Common myeloid progenitor, CD34-positive (primary cell): Measurements from ENCODE around the gene VPS13D.

Experiments
- CTCF ChIA-PET: fragments of 350-600 bp; sonication (Branson Sonifier 250); formaldehyde crosslinking; loops from one replicate; lab custom pipeline; 2021; ENCODE audit warnings: antibody characterized with exemption; lab: Charles Lee
- POLR2A ChIA-PET: fragments of 350-600 bp; sonication (Branson Sonifier 250); formaldehyde crosslinking; loops from one replicate; lab custom pipeline; 2021; ENCODE audit warnings: antibody characterized with exemption; lab: Charles Lee
- DNase-seq, 3 donors: peaks; one replicate each; pipeline versions ENCODE4 v3.0.0 to v3.0.0-alpha.2; 2013
- H3K27ac ChIP-seq, 2 experiments: 1 replicate in 1 of 2; 2 replicates in 1 of 2; pipeline ENCODE4 v1.7.0; 2013; ENCODE audit warnings: inconsistent platforms in 2 of 2, low read length in 2 of 2, mild to moderate bottlenecking in 2 of 2, low read depth in 1 of 2, moderate library complexity in 1 of 2; ENCODE audit not compliant: severe bottlenecking in 2 of 2, insufficient read depth in 1 of 2, poor library complexity in 1 of 2
- H3K27me3 ChIP-seq, 5 experiments: replicated peaks in 2 of 5; 1 replicate in 3 of 5; 2 replicates in 2 of 5; pipeline versions ENCODE4 v1.6.1 to v1.7.0; 2013; ENCODE audit warnings: low read length in 4 of 5, mild to moderate bottlenecking in 2 of 5, moderate library complexity in 2 of 5, inconsistent platforms in 1 of 5; ENCODE audit not compliant: insufficient read depth in 5 of 5, control insufficient read depth in 4 of 5
- H3K36me3 ChIP-seq, 4 experiments: 1 replicate in 2 of 4; 2 replicates in 2 of 4; pipeline versions ENCODE4 v1.6.1 to v1.7.0; 2013; ENCODE audit warnings: low read length in 3 of 4, control low read depth in 1 of 4, mild to moderate bottlenecking in 1 of 4; ENCODE audit not compliant: control insufficient read depth in 4 of 4, insufficient read depth in 4 of 4
- H3K4me1 ChIP-seq, 4 experiments: 1 replicate in 3 of 4; 2 replicates in 1 of 4; pipeline versions ENCODE4 v1.6.1 to v1.7.1; 2013; ENCODE audit warnings: low read length in 3 of 4, mild to moderate bottlenecking in 3 of 4, control low read depth in 1 of 4, inconsistent platforms in 1 of 4, moderate library complexity in 1 of 4; ENCODE audit not compliant: control insufficient read depth in 4 of 4, insufficient read depth in 4 of 4; ENCODE audit errors: control extremely low read depth in 1 of 4
- H3K4me3 ChIP-seq, 7 experiments: 1 replicate in 4 of 7; 2 replicates in 3 of 7; pipeline versions ENCODE4 v1.5.1 to v1.7.0; 2013; ENCODE audit warnings: mild to moderate bottlenecking in 7 of 7, low read length in 6 of 7, moderate library complexity in 6 of 7, inconsistent platforms in 2 of 7, low read depth in 2 of 7, control low read depth in 1 of 7; ENCODE audit not compliant: insufficient read depth in 4 of 7, control insufficient read depth in 1 of 7; ENCODE audit errors: extremely low read depth in 1 of 7
- H3K9me3 ChIP-seq, 5 experiments: 1 replicate in 4 of 5; 2 replicates in 1 of 5; pipeline versions ENCODE4 v1.6.1 to v1.7.1; 2013; ENCODE audit warnings: low read length in 4 of 5, mild to moderate bottlenecking in 2 of 5, inconsistent platforms in 1 of 5, low read depth in 1 of 5, moderate library complexity in 1 of 5; ENCODE audit not compliant: control insufficient read depth in 4 of 5, insufficient read depth in 2 of 5; ENCODE audit errors: control extremely low read depth in 1 of 5
- WGBS: methylation state at CpG from one replicate; pipeline ENCODE4 v1.1.5; 2013; ENCODE audit not compliant: insufficient coverage; 5-methylcytosine and 5-hydroxymethylcytosine counted together

The VPS13D gene

GRCh38 chr1:12353981-12354380 lies 124.2 kb downstream of the VPS13D start:
- CTCF ChIA-PET, result interaction anchor here (0.9 kb wide), 1 partner anchor 21 kb away, joined by 3 read pairs; no protein-coding TSS in a partner anchor
- Histone ChIP-seq H3K36me3 (peaks cover 29 to 65% (median 41%) of the 10 kb centered on the region in 4 experiments), H3K27me3 (no peaks in the 10 kb centered on the region), H3K27ac (no peak overlapping the region), H3K9me3 (peaks cover 0 to 8% (median 5%) of the 10 kb centered on the region in 5 experiments), H3K4me3 (no peak overlapping the region), H3K4me1 (no peaks in the 10 kb centered on the region)
- DNase-seq, result no peak
- WGBS, result no CpG with 5 or more reads among the region's 1 CpG
- POLR2A ChIA-PET, result no interaction called here

- CTCF ChIA-PET, result interaction anchor here (1.4 kb wide), 1 partner anchor 12 kb away, joined by 4 read pairs; no protein-coding TSS in a partner anchor
- POLR2A ChIA-PET, result interaction anchor here (0.7 kb wide), 1 partner anchor 175 kb away, joined by 3 read pairs; no protein-coding TSS in a partner anchor
- no peak overlapping the region for H3K4me3 ChIP-seq
Measured at GRCh38 chr1:12356004-12356890, 126.4 kb downstream of the VPS13D start.

GRCh38 chr1:12358499-12358898 lies 128.7 kb downstream of the VPS13D start:
- 77% methylated on average over 3 of the region's 6 CpGs for WGBS
- no peak overlapping the region for H3K27ac ChIP-seq
- DNase-seq, result no peak
- POLR2A ChIA-PET, result no interaction called here
- H3K36me3 ChIP-seq, result peaks cover 24 to 65% (median 42%) of the 10 kb centered on the region in 4 experiments
- no peak overlapping the region for H3K4me3 ChIP-seq
- H3K27me3 ChIP-seq, result no peaks in the 10 kb centered on the region
- no peaks in the 10 kb centered on the region for H3K9me3 ChIP-seq
- H3K4me1 ChIP-seq, result no peaks in the 10 kb centered on the region
- CTCF ChIA-PET, result no interaction called here

More at GRCh38 chr1:12356004-12356890, 126.4 kb downstream of the VPS13D start:
- WGBS, result 88% methylated on average over 8 of the region's 8 CpGs
- Histone ChIP-seq H3K27me3 (no peaks in the 10 kb centered on the region), H3K27ac (no peak overlapping the region), H3K4me1 (no peaks in the 10 kb centered on the region), H3K36me3 (peaks cover 18 to 52% (median 32%) of the 10 kb centered on the region in 4 experiments), H3K9me3 (no peaks in the 10 kb centered on the region)
- no peak for DNase-seq

- no peaks in the 10 kb centered on the region for H3K4me1 ChIP-seq
- peaks cover 24 to 63% (median 40%) of the 10 kb centered on the region in 4 experiments for H3K36me3 ChIP-seq
- DNase-seq, result no peak
- H3K4me3 ChIP-seq, result no peak overlapping the region
- CTCF ChIA-PET, result no interaction called here
- H3K27ac ChIP-seq, result no peak overlapping the region
- no peaks in the 10 kb centered on the region for H3K27me3 ChIP-seq
- POLR2A ChIA-PET, result no interaction called here
- no peaks in the 10 kb centered on the region for H3K9me3 ChIP-seq
- WGBS, result 100% methylated on average over 2 of the region's 3 CpGs
Measured at GRCh38 chr1:12359359-12360133, 129.7 kb downstream of the VPS13D start.

- Histone ChIP-seq H3K4me3 (no peak overlapping the region), H3K27me3 (no peaks in the 10 kb centered on the region), H3K36me3 (peaks cover 12 to 28% (median 21%) of the 10 kb centered on the region in 4 experiments), H3K27ac (no peak overlapping the region), H3K9me3 (no peaks in the 10 kb centered on the region), H3K4me1 (no peaks in the 10 kb centered on the region)
- ChIA-PET POLR2A (no interaction called here), CTCF (no interaction called here)
- WGBS, result 100% methylated on average over 1 of the region's 2 CpGs
- no peak for DNase-seq
Measured at GRCh38 chr1:12368646-12369045, 138.8 kb downstream of the VPS13D start.

- Histone ChIP-seq H3K27ac (no peak overlapping the region), H3K27me3 (no peaks in the 10 kb centered on the region), H3K4me3 (no peak overlapping the region), H3K9me3 (no peaks in the 10 kb centered on the region), H3K36me3 (peaks cover 10 to 28% (median 22%) of the 10 kb centered on the region in 4 experiments), H3K4me1 (no peaks in the 10 kb centered on the region)
- WGBS, result 95% methylated on average over 4 of the region's 6 CpGs
- ChIA-PET POLR2A (no interaction called here), CTCF (interaction anchor here (0.9 kb wide), 1 partner anchor 39 kb away, joined by 3 read pairs; no protein-coding TSS in a partner anchor)
- DNase-seq, result no peak
Measured at GRCh38 chr1:12369258-12369657, 139.4 kb downstream of the VPS13D start.
